IPS-15b (cell line): ENCODE measurements around the gene FBXO34.

Experiments
- H3K27me3 ChIP-seq: one replicate; pipeline ENCODE4 v1.6.1; 2013; ENCODE audit warnings: low read length; ENCODE audit not compliant: control insufficient read depth, insufficient read depth
- H3K36me3 ChIP-seq: one replicate; pipeline ENCODE4 v1.6.1; 2013; ENCODE audit warnings: low read length; ENCODE audit not compliant: control insufficient read depth, insufficient read depth
- H3K4me1 ChIP-seq: one replicate; pipeline ENCODE4 v1.6.1; 2013; ENCODE audit warnings: mild to moderate bottlenecking, low read length; ENCODE audit not compliant: control insufficient read depth, insufficient read depth
- H3K4me3 ChIP-seq: one replicate; pipeline ENCODE4 v1.5.1; 2013; ENCODE audit warnings: low read depth, low read length
- H3K9ac ChIP-seq: one replicate; pipeline ENCODE4 v1.6.1; 2013; ENCODE audit warnings: low read depth, mild to moderate bottlenecking, low read length
- H3K9me3 ChIP-seq: one replicate; pipeline ENCODE4 v1.6.1; 2013; ENCODE audit warnings: mild to moderate bottlenecking, low read length; ENCODE audit not compliant: control insufficient read depth, insufficient read depth

FBXO34 gene

GRCh38 chr14:55316564-55316963 lies 45.3 kb downstream of the FBXO34 start:
- no peaks in the 10 kb centered on the region for H3K27me3 ChIP-seq
- H3K9me3 ChIP-seq, result peaks cover 18% of the 10 kb centered on the region
- H3K9ac ChIP-seq, result no peak overlapping the region
- no peaks in the 10 kb centered on the region for H3K4me1 ChIP-seq
- peaks cover 4% of the 10 kb centered on the region for H3K36me3 ChIP-seq
- H3K4me3 ChIP-seq, result no peak overlapping the region

- Histone ChIP-seq H3K4me3 (no peak overlapping the region), H3K4me1 (peaks cover 2% of the 10 kb centered on the region), H3K36me3 (peaks cover 4% of the 10 kb centered on the region), H3K9ac (no peak overlapping the region), H3K9me3 (peaks cover 10% of the 10 kb centered on the region), H3K27me3 (no peaks in the 10 kb centered on the region)
Measured at GRCh38 chr14:55317542-55318306, 46.5 kb downstream of the FBXO34 start.

DNA sequence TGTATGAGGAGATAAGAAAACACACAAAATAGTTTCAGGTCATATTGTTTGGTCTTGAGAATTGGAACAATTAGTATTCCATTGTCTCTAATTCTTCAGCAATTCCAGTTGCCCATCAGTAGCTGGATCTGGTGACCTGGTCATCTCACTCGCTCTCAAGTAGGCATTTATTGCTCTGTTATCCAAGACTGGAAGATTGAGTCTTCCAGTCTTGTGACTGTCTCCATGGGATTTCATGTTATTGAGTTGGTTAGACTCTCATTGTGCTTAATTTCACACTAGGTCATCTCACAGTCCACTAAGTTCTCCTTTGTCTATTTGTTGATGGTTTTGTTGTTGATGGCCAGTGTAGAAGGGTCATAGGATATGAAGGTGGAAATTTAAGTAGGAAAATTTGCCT lies 47.5 kb downstream of the FBXO34 start:
- H3K4me3 ChIP-seq, result no peak overlapping the region
- peaks cover under 1% of the 10 kb centered on the region for H3K36me3 ChIP-seq
- peaks cover under 1% of the 10 kb centered on the region for H3K9me3 ChIP-seq
- peaks cover 2% of the 10 kb centered on the region for H3K4me1 ChIP-seq
- H3K27me3 ChIP-seq, result no peaks in the 10 kb centered on the region
- no peak overlapping the region for H3K9ac ChIP-seq

DNA sequence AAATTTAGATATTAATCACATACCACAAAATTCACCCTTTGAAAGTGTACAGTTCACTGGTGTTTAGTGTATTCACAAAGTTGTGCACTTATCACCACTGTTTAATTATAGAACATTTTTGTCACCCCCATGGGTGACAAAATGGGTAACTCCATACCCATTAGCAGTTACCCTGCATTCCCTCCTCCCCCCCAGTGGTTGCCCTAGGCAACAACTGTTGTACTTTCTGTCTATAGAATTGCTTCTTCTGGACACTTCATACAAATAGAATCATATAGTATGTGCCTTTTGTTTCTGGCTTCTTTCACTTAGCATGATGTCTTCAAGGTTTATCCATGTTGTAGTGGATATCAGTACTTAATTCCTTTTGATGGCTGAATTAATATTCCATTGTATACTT lies 52.7 kb downstream of the FBXO34 start:
- no peak overlapping the region for H3K9ac ChIP-seq
- peaks cover 6% of the 10 kb centered on the region for H3K4me1 ChIP-seq
- H3K36me3 ChIP-seq, result no peaks in the 10 kb centered on the region

GRCh38 chr14:55324812-55325211 lies 53.6 kb downstream of the FBXO34 start:
- H3K27me3 ChIP-seq, result no peaks in the 10 kb centered on the region
- no peak overlapping the region for H3K4me3 ChIP-seq
- no peaks in the 10 kb centered on the region for H3K9me3 ChIP-seq
- H3K9ac ChIP-seq, result no peak overlapping the region
- no peaks in the 10 kb centered on the region for H3K36me3 ChIP-seq
- peaks cover 6% of the 10 kb centered on the region for H3K4me1 ChIP-seq

More for the DNA sequence above, 52.7 kb downstream of the FBXO34 start:
- no peaks in the 10 kb centered on the region for H3K9me3 ChIP-seq
- H3K27me3 ChIP-seq, result no peaks in the 10 kb centered on the region
- no peak overlapping the region for H3K4me3 ChIP-seq

DNA sequence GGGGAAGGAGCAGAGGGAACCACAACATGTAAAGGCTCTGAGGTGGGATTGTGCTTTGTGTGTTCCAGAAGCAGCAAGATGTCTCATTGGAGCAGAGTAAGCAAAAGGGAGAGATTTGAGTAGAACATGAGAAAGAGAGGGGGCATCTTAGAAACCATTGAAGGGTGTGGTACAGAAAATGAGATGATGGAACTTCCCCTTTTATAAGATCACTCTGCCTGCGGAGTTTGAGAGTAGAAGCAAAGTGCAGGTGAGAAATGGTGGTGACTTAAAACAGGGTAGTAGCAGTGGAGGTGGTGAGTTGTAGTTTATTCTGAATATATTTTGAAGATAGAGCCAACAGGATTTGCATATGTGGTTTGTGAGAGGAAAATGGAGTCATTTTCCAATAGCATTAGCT lies 56.0 kb downstream of the FBXO34 start:
- peaks cover 6% of the 10 kb centered on the region for H3K4me1 ChIP-seq
- no peaks in the 10 kb centered on the region for H3K27me3 ChIP-seq
- H3K36me3 ChIP-seq, result no peaks in the 10 kb centered on the region
- H3K9ac ChIP-seq, result no peak overlapping the region
- H3K4me3 ChIP-seq, result no peak overlapping the region
- H3K9me3 ChIP-seq, result no peaks in the 10 kb centered on the region

DNA sequence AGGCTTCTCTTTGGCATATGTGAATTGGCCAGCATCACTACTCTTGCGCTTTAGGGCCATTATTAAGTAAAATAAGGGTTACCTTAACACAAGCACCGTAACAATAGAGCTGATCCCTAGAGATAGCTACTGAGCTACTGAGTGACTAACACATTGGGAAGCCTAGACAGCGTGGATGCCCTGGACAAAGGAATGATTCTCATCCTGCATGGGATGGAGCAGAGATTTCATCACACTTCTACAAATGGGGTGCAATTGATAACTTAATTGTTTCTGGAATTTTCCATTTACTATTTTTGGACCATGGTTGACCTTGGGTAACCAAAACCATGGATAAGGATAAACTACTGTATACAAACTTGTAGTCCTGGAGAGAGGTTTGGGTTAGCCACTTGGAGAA lies 57.1 kb downstream of the FBXO34 start:
- Histone ChIP-seq H3K9ac (no peak overlapping the region), H3K27me3 (no peaks in the 10 kb centered on the region), H3K4me1 (peaks cover 5% of the 10 kb centered on the region), H3K9me3 (no peaks in the 10 kb centered on the region), H3K4me3 (no peak overlapping the region), H3K36me3 (no peaks in the 10 kb centered on the region)

- Histone ChIP-seq H3K4me3 (no peak overlapping the region), H3K9me3 (no peaks in the 10 kb centered on the region), H3K4me1 (peaks cover 5% of the 10 kb centered on the region), H3K9ac (no peak overlapping the region), H3K36me3 (no peaks in the 10 kb centered on the region), H3K27me3 (no peaks in the 10 kb centered on the region)
Measured at GRCh38 chr14:55329999-55330710, 58.9 kb downstream of the FBXO34 start.

DNA sequence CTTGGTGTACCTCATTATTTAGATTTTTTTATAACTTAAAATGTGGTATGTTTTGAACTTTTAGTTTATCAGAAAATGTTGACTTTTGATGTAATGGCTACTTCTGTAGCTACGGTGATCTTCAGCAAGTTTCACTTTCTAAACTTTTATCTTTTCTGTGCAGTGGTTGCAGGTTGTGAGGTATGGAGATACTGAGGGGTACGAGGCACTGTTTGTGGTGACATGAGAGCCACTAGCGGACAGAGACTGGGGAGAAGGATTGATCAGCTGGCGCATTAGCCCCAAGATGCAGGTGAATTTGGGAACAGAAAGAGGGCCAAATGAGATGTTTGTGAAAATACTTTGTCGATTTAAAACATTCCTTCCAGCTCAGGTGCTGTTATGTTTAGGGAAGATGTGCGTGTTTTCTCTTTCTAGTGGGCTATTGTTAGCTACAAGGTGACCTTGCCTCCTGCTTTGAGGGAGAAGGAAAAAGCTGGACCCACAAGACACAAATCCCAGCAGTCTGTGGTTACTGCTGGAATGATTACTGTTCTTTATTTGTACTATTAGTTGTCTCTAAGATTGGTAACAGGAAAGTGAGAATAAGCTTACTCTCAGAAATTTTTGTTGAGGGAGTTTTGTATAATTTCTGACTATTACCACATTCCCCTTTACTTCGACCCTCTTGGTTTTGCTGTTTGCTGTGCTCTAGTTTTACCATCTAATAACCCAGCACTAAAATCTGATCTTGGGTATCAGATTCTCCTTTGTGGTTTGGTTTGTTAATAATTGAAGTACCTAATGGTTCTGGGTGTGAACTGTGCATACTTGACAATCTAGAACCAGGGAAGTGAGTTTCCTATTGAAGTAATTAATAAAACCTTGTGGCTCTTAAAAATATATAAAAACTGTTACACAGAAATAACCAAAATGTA lies 61.7 kb downstream of the FBXO34 start:
- H3K9me3 ChIP-seq, result no peaks in the 10 kb centered on the region
- H3K36me3 ChIP-seq, result no peaks in the 10 kb centered on the region
- H3K9ac ChIP-seq, result no peak overlapping the region
- peaks cover 5% of the 10 kb centered on the region for H3K4me1 ChIP-seq
- H3K27me3 ChIP-seq, result no peaks in the 10 kb centered on the region
- H3K4me3 ChIP-seq, result no peak overlapping the region

- Histone ChIP-seq H3K9ac (no peak overlapping the region), H3K9me3 (no peaks in the 10 kb centered on the region), H3K4me3 (no peak overlapping the region), H3K27me3 (no peaks in the 10 kb centered on the region), H3K4me1 (peaks cover 1% of the 10 kb centered on the region), H3K36me3 (no peaks in the 10 kb centered on the region)
Measured at GRCh38 chr14:55333711-55334485, 62.7 kb downstream of the FBXO34 start.

- Histone ChIP-seq H3K9me3 (no peaks in the 10 kb centered on the region), H3K4me1 (peaks cover 6% of the 10 kb centered on the region), H3K27me3 (no peaks in the 10 kb centered on the region), H3K4me3 (no peak overlapping the region), H3K36me3 (no peaks in the 10 kb centered on the region), H3K9ac (no peak overlapping the region)
Measured at GRCh38 chr14:55336162-55336561, 64.9 kb downstream of the FBXO34 start.
